HG03378 (cell line): ENCODE data around the gene CRACDL.

Experiments
- ATAC-seq: cut with Tn5 transposase; IDR thresholded peaks from one replicate; pipeline ENCODE4 v1.9.1; 2021; ENCODE audit warnings: mild to moderate bottlenecking, moderate library complexity; ENCODE audit not compliant: unreplicated experiment

The CRACDL gene

GRCh38 chr2:98866033-98866432 lies 70.0 kb downstream of the CRACDL start:
- ATAC-seq: no peak

DNA sequence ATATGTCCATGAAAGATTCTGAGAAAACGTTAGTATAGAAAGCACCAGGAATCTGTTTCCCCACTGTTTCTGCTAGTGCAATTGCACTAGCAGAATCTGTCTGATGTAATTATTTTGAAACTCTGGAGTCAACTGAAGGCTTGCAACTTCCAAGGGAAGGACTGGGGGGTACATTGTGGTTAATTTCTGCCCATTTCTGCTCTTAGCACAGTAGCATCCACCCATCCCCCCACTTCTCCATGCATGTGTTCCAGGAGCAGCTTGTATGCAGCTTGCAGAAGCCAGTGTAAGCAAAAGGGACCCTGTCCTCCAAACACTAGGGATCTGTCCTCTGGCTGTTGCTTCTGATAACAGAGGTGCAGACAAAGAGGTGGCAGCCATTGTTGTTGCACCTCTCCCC lies 74.4 kb downstream of the CRACDL start:
- ATAC-seq: no peak

GRCh38 chr2:98859323-98859722 lies 76.7 kb downstream of the CRACDL start:
- ATAC-seq: no peak

- ATAC-seq: no peak
Measured at GRCh38 chr2:98857001-98857400, 79.0 kb downstream of the CRACDL start.

GRCh38 chr2:98854682-98855081 lies 81.3 kb downstream of the CRACDL start:
- ATAC-seq: no peak

GRCh38 chr2:98852932-98853331 lies 83.1 kb downstream of the CRACDL start:
- ATAC-seq: no peak

DNA sequence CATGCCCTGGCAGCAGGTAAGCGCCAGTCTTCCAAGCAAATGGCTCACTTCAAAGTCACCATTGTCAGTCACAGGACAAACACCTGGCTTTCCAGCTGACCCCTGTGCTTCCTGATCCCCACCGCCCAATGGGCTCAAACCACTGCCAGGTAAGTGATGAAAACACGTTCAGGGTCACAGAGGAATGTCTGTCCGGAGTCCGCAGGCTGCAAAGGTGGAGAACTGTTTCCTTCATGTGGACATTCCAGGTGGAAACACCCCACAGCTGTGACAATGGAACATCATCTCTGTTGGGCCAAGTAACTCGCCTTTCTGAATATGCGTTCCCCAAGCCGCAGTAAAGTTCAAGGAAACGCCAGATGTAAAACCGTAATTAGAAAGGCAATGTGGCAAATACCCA lies 86.0 kb downstream of the CRACDL start:
- no peak for ATAC-seq

DNA sequence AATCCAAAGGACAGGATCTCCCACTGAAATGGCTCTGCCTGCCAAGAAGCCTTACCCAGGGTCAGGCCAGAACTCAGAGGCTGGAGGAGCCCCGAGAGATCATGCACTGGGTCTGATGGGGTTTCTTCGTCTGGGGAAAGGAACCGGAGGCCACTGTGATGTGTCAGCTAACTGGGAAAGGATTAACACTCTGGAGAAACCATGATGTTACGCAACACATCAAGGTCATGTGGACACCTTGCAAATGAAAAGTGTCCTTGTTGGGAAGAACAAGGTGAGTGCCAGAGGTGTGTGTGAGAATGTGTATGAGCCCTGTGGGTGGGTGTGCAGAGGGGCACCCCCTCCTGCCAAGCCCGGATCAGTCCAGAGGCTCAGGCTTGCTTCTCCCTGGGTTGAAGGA lies 86.9 kb downstream of the CRACDL start:
- ATAC-seq: no peak

GRCh38 chr2:98847853-98848252 lies 88.2 kb downstream of the CRACDL start:
- ATAC-seq: no peak

DNA sequence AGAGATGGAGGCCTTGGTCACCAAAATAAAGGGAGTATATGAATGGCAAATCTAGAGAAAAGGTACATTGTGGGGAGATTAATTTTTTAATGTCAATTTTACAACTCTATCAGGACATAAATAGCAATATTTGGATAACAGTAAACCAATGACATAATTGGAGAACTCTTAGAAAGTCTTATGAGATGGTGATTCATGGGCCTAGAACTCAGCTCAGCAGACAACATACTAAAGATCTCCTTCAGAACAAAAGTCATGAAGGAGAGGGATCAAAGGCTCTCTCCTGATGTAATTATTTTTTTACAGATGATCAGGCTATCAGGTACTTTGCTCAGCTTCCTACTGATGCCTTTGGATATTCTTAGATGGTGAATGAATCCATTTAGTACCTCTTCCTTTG lies 90.0 kb downstream of the CRACDL start:
- ATAC-seq: no peak

- ATAC-seq: no peak
Measured at GRCh38 chr2:98842136-98842535, 93.9 kb downstream of the CRACDL start.

GRCh38 chr2:98839292-98839691 lies 96.7 kb downstream of the CRACDL start:
- no peak for ATAC-seq

GRCh38 chr2:98835831-98836385 lies 100.1 kb downstream of the CRACDL start:
- no peak for ATAC-seq

- ATAC-seq: no peak
Measured at GRCh38 chr2:98833917-98834263, 102.1 kb downstream of the CRACDL start.

DNA sequence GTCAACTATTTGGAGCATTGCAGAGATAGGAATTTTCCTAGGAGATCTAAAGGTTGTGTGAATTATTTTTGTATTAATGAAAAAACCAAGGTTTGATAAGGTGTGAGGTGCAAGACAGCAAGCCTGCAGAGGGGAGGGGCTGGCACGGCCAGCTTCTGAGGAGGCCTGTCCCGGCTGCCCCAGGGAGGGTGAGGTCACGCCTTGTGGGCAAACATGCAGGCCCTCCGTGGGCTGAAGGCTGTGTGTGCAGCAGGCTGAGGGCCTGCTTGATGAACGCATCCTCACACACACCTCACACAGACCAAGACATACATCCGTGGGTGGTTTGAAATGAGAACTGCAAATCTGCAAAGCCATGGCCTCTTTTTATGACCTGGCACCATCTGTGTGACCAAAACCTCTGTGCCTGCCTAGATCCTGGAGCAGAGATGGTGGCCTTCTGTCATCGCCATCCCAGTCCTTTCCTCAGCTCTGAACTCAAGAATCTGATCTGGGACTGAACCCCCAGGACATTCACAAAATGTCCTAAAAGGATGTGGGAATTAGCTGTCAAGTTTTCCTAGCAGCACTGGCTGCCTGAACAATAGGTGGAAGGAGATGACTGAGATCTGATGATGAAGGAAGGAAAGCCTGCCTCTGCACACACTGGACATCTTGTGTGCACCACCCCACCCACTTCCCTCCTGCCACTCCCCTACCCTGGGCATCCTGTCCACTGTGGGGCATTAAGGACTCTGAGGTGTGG lies 102.7 kb downstream of the CRACDL start:
- no peak for ATAC-seq

DNA sequence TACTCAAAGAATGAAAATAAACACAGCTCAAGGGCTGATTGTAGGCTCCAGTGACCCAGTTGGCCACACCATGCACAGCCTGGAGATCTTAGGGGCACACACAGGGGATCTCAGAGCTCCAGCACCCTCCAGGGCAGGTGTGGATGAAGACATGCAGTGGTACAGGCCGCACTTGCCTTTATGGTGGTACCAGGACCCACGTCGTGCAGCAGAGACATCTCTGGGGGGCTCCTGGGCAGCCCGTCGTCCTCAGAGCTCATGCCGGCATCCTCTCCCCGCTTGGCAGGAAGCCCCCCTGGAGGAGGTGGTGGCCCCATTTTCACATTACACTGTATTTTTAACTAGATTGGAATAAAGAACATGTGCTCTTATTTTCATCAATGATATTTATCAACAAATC lies 103.9 kb downstream of the CRACDL start:
- no peak for ATAC-seq

DNA sequence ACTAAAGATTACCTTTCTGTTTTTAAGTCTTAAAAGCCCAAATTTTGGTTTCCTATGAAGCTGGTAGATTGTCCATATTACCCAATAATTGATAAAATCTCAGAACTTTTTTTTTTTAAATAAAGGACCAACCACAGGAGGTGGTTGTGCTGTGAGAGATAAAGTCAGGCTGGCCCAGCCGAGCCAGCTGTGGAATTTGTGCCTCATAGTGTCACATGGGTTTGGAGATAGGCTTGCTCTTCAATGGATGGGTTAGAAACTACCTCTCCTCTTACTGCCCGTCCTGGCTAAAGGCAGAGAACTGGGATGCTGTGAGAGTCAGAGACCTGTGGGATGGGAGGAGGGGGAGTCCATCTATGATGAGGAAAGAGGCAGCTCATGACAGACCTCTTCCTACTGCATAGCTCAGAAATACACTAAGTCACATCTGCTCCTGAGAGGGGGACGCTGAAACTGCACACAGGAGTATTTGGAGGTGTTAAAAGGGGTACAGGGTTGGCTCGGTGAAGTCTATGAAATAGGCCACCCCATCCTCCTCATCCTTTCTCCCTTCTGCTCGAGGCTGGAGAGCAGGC lies 105.4 kb downstream of the CRACDL start:
- ATAC-seq: no peak

DNA sequence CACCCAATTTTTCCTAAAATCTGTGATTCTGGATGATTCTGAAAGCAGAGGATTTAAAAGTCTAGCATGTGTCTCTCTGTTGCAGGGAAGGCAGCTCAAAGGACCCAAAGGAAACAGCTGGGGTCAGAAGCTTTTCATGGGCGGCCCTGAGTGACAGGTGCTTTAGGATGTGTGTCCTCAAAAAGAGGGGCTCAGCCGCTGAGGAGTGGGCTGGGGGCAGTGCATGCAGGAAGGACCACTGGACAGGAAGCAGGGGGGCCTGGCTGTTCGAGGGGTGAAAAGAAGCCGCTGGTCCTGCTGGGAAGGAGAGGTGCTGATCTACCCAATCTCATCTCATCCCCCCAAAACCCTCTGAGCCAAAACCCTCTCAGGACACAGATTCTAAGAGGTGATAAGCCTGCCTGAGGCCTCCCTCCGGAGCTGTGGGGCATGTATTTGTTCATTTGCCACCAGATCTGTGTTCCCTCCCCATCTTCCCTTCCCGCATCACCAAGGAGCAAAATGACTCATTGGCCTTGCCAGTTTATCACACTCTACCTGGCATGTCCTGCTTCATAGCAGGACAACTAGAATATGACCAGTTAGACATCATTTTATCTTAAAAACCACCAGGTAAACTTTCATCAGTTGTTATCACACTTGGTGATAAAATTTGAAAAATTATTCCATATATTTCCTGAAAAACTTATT lies 106.3 kb downstream of the CRACDL start:
- ATAC-seq: no peak

- no peak for ATAC-seq
Measured at GRCh38 chr2:98828793-98829371, 107.1 kb downstream of the CRACDL start.

GRCh38 chr2:98828369-98828744 lies 107.7 kb downstream of the CRACDL start:
- ATAC-seq: no peak

DNA sequence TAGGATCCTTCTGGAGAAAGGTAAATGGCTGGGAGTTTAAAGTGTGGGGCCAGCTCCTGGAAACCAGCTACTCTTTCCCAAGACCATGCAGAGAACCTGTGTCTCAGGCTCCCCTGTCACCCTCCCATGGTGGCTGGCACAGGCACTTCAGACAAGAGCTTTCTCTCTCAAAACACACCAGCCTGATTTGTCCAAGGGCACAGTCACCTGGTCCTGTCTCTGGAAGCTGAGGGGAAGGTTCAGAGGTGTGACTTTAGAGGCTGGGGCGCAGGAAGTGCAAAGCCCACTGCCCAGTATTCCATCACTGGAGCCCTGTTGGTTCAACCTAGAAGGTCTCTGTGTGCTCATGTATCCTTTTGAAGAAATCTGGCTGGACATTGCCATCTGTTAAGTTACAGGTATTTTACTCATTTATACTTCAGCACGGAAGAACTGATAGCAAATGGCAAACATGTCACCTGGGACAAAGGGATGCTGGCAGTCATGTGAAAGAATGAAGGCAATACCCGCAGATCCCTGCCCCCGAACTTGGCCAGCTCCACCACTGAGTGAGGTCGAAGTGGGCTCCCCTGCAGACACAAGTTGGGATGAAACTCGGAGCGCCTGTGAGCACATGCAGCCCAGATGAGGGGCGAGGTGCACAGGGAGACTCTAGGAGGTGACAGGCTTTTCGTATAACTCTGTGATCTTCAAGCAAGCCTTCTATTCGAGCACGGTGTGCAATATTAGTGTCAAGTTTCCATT lies 108.2 kb downstream of the CRACDL start:
- no peak for ATAC-seq
